Measurements from ENCODE around the gene MAP1B. TPM values are rescaled to one million over a fixed set of nuclear protein-coding genes. Genes with fewer than 3 reads are reported as not detected.

Gene MAP1B
- total and polyA plus RNA-seq, 8 donors: 2.1 to 985 (median 24.7) TPM

DNA sequence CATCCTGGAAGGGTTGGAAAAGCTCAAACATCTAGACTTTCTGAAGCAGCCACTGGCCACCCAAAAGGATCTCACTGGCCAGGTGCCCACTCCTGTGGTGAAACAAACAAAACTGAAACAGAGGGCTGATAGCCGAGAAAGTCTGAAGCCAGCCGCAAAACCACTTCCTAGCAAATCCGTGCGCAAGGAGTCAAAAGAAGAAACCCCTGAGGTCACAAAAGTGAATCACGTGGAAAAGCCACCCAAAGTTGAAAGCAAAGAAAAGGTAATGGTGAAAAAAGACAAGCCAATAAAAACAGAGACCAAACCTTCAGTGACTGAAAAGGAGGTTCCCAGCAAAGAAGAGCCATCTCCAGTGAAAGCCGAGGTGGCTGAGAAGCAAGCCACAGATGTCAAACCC is 87.6 kb downstream of the MAP1B start:
- 86 to 90% (median 88%) methylated on average over 6 of the region's 6 CpGs for WGBS, 5 donors
- no peak for TF ChIP-seq CTCF (IDR thresholded peaks at IDR 0.05)
- TF ChIP-seq POLR2A (IDR thresholded peaks at IDR 0.05): no peak
- no peak for TF ChIP-seq EP300 (IDR thresholded peaks at IDR 0.05)
- no peak for TF ChIP-seq POLR2AphosphoS5 (IDR thresholded peaks at IDR 0.05)

GRCh38 chr5:72195581-72195980 is 88.3 kb downstream of the MAP1B start:
- intact Hi-C loops (cut with DNase I; ENCODE audit: low total_unique reads): no loop called here
- TF ChIP-seq POLR2AphosphoS5 (IDR thresholded peaks at IDR 0.05): no peak
- no peak for TF ChIP-seq POLR2A (IDR thresholded peaks at IDR 0.05)
- TF ChIP-seq EP300 (IDR thresholded peaks at IDR 0.05): no peak
- TF ChIP-seq CTCF (IDR thresholded peaks at IDR 0.05): no peak
- Histone ChIP-seq H3K4me3 (no peak overlapping the region), H3K9me3 (peaks cover 0 to 4% (median 0%) of the 10 kb centered on the region in 4 donors), H3K36me3 (peaks cover 6 to 69% (median 37%) of the 10 kb centered on the region in 4 donors), H3K27ac (no peak overlapping the region), H3K27me3 (no peaks in the 10 kb centered on the region), H3K4me1 (no peaks in the 10 kb centered on the region)
- 88 to 94% (median 93%) methylated on average over 10 of the region's 10 CpGs for WGBS, 5 donors
- no peak for DNase-seq

More for the DNA sequence above, 87.6 kb downstream of the MAP1B start:
- Histone ChIP-seq H3K4me1 (no peaks in the 10 kb centered on the region), H3K9me3 (peaks cover 0 to 4% (median 0%) of the 10 kb centered on the region in 4 donors), H3K36me3 (peaks cover 6 to 61% (median 34%) of the 10 kb centered on the region in 4 donors), H3K27ac (no peak overlapping the region), H3K27me3 (no peaks in the 10 kb centered on the region), H3K4me3 (no peak overlapping the region)
- intact Hi-C loops (cut with DNase I; ENCODE audit: low total_unique reads): no loop called here
- no peak for DNase-seq

GRCh38 chr5:72197393-72197792 is 90.1 kb downstream of the MAP1B start:
- Histone ChIP-seq H3K36me3 (peaks cover 6 to 69% (median 37%) of the 10 kb centered on the region in 4 donors), H3K27me3 (no peaks in the 10 kb centered on the region), H3K4me1 (no peaks in the 10 kb centered on the region), H3K9me3 (peaks cover 0 to 4% (median 0%) of the 10 kb centered on the region in 4 donors), H3K27ac (no peak overlapping the region), H3K4me3 (no peak overlapping the region)
- WGBS, 5 donors: 92 to 97% (median 96%) methylated on average over 5 of the region's 5 CpGs
- TF ChIP-seq POLR2AphosphoS5 (IDR thresholded peaks at IDR 0.05) (no peak), EP300 (IDR thresholded peaks at IDR 0.05) (no peak), POLR2A (IDR thresholded peaks at IDR 0.05) (no peak), CTCF (IDR thresholded peaks at IDR 0.05) (no peak)
- no peak for DNase-seq
- intact Hi-C loops (cut with DNase I; ENCODE audit: low total_unique reads): no loop called here

- 91 to 97% (median 95%) methylated on average over 15 of the region's 15 CpGs for WGBS, 5 donors
- no peaks in the 10 kb centered on the region for H3K27me3 ChIP-seq
- H3K4me3 ChIP-seq: no peak overlapping the region
- DNase-seq: no peak
- no peaks in the 10 kb centered on the region for H3K9me3 ChIP-seq
- H3K4me1 ChIP-seq: no peaks in the 10 kb centered on the region
- intact Hi-C loops (cut with DNase I; ENCODE audit: low total_unique reads): no loop called here
- TF ChIP-seq EP300 (IDR thresholded peaks at IDR 0.05): no peak
- peaks cover 3 to 76% (median 43%) of the 10 kb centered on the region in 4 donors for H3K36me3 ChIP-seq
- H3K27ac ChIP-seq: no peak overlapping the region
Observed at GRCh38 chr5:72199681-72200080, 92.4 kb downstream of the MAP1B start.

DNA sequence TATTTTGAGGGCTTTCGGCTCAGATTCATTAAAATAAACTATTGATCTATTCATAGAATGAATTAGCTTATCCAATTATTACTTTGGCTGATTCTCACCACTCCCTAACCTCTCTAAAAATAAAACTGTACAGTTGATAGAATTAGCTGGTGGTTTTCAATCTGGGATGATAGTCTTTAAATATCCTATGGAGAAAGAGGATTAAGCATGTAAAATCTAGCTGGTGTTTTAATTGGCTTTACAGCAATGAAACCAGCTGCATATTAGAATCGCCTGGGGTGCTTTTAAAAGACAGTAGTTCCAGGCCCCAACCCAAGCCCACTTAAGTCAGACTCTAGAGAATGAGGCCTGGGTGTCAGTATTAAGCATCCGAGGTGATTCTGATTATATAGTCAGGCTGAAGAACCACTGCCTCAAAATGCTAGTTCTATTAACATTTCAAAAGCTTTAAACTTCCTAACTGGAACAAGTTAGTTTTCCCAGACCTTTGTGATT is 95.1 kb downstream of the MAP1B start:
- H3K4me1 ChIP-seq: no peaks in the 10 kb centered on the region
- H3K27ac ChIP-seq: no peak overlapping the region
- WGBS, 5 donors: 79 to 88% (median 84%) methylated on average over 3 of the region's 3 CpGs
- H3K9me3 ChIP-seq: no peaks in the 10 kb centered on the region
- DNase-seq: no peak
- H3K27me3 ChIP-seq: no peaks in the 10 kb centered on the region
- no peak overlapping the region for H3K4me3 ChIP-seq
- intact Hi-C loops (cut with DNase I; ENCODE audit: low total_unique reads): no loop called here
- H3K36me3 ChIP-seq: peaks cover 7 to 77% (median 51%) of the 10 kb centered on the region in 4 donors
- TF ChIP-seq CTCF (IDR thresholded peaks at IDR 0.05) (no peak), EP300 (IDR thresholded peaks at IDR 0.05) (no peak), POLR2A (IDR thresholded peaks at IDR 0.05) (no peak), POLR2AphosphoS5 (IDR thresholded peaks at IDR 0.05) (no peak)
